PC-9 (cell line): Measurements from ENCODE around the gene HOXA5. TPM values are rescaled to one million over a fixed set of nuclear protein-coding genes. Genes with fewer than 3 reads are reported as not detected.

ENCODE experiments used
- BruUV-seq: library from RNA; stranded (reverse); fragments of 400-500 nt; replicated peaks from 2 replicates; lab custom pipeline; 2021; lab: Mats Ljungman, UMichigan
- CTCF ChIA-PET: fragments of 300-600 bp; sonication (Branson Sonifier 250); formaldehyde crosslinking; loops from one replicate; lab custom pipeline; 2022; ENCODE audit warnings: antibody characterized with exemption; lab: Charles Lee
- POLR2A ChIA-PET: fragments of 300-600 bp; sonication (Branson Sonifier 250); formaldehyde crosslinking; loops from one replicate; lab custom pipeline; 2022; ENCODE audit warnings: antibody characterized with exemption; ENCODE audit not compliant: unreplicated experiment; lab: Charles Lee
- DNase-seq, 2 experiments: peaks; one replicate each; pipeline versions ENCODE4 v3.0.0 to v3.0.0-alpha.2; 2015 to 2022; ENCODE audit warnings: mixed read lengths in 1 of 2
- H2AFZ ChIP-seq: fragments of 200-600 bp; sonication (generic); 2 replicates; pipeline ENCODE4 v1.8.1; 2017; ENCODE audit warnings: antibody characterized with exemption
- H3F3A ChIP-seq: fragments of 200-600 bp; sonication (generic); 2 replicates; pipeline ENCODE4 v1.8.1; 2017; ENCODE audit warnings: antibody characterized with exemption, mild to moderate bottlenecking, low read depth; ENCODE audit not compliant: insufficient read depth
- H3K27ac ChIP-seq: fragments of 200-600 bp; sonication (generic); 2 replicates; pipeline ENCODE4 v1.6.1; 2016; ENCODE audit warnings: mixed run types
- H3K27me3 ChIP-seq: fragments of 200-600 bp; sonication (generic); 2 replicates; pipeline ENCODE4 v1.6.1; 2016; ENCODE audit warnings: low read depth, mixed run types; ENCODE audit not compliant: insufficient read depth
- H3K36me3 ChIP-seq: fragments of 200-600 bp; sonication (generic); 2 replicates; pipeline ENCODE4 v1.6.1; 2016; ENCODE audit warnings: low read depth, mixed run types
- H3K4me1 ChIP-seq: fragments of 200-600 bp; sonication (generic); replicated peaks from 2 replicates; pipeline ENCODE4 v1.6.1; 2016; ENCODE audit warnings: mixed run types; ENCODE audit not compliant: insufficient read depth
- H3K4me2 ChIP-seq: fragments of 200-600 bp; sonication (generic); 2 replicates; pipeline ENCODE4 v1.6.1; 2017; ENCODE audit warnings: mixed run types
- H3K4me3 ChIP-seq: fragments of 200-600 bp; sonication (generic); 2 replicates; pipeline ENCODE4 v1.6.1; 2016; ENCODE audit warnings: mixed run types
- H3K79me2 ChIP-seq: fragments of 200-600 bp; sonication (generic); 2 replicates; pipeline ENCODE4 v1.6.1; 2017; ENCODE audit warnings: low read depth, mixed run types
- H3K9me2 ChIP-seq: fragments of 200-600 bp; sonication (generic); 2 replicates; pipeline ENCODE4 v1.8.1; 2017; ENCODE audit warnings: mild to moderate bottlenecking; ENCODE audit not compliant: insufficient read depth
- H3K9me3 ChIP-seq: fragments of 200-600 bp; sonication (generic); 2 replicates; pipeline ENCODE4 v1.8.1; 2016; ENCODE audit warnings: low read depth; ENCODE audit not compliant: insufficient read depth
- H4K20me1 ChIP-seq: fragments of 200-600 bp; sonication (generic); 2 replicates; pipeline ENCODE4 v1.8.1; 2017; ENCODE audit not compliant: insufficient read depth
- EZH2 ChIP-seq: fragments of 200-600 bp; sonication (generic); IDR thresholded peaks from 2 replicates; pipeline ENCODE4 v1.8.0; 2017; ENCODE audit warnings: antibody characterized with exemption, low read depth
- intact Hi-C: fragments of 100-400 bp; cut with micrococcal nuclease; formaldehyde crosslinking; loops from one replicate; pipeline ENCODE4 v1.10.0; 2022; ENCODE audit not compliant: unreplicated experiment
- total RNA-seq: library from RNA; stranded (reverse); gene quantifications from 2 replicates; pipeline ENCODE4 v1.2.3, GENCODE V29; 2021
- TF ChIP-seq, protein P1 (sequence below): fragments of 200-600 bp; sonication (generic); conservative IDR thresholded peaks from 2 replicates; pipeline ENCODE4 v1.6.1; 2017; ENCODE audit warnings: mixed run types, antibody characterized with exemption, mild to moderate bottlenecking, moderate library complexity

The HOXA5 gene
- total RNA-seq, 1 experiment from 2014 or later = 1.0 TPM

DNA sequence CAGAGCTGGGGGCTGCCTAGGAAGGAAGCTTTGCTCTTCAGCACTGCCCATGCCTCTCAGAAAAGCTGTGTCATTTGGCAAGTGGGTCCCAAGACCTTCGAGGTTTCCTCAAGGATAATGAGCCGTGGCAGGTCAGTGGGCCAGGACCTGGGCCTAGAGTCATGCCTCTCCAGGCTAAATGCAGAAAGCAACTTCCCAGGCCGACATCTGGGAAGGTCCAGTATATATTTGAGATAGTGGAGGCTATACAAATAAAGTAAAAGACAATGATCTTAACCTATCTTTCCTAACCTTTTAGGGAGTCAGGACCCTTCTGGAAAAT lies 33.0 kb upstream of the HOXA5 start:
- no peak for DNase-seq
- Histone ChIP-seq H3K4me1 (no peaks in the 10 kb centered on the region), H3K36me3 (no peaks in the 10 kb centered on the region), H3K27ac (no peak overlapping the region), H3F3A (peaks cover 12% of the 10 kb centered on the region; the same call in 1 of the 2 replicates), H3K79me2 (no peaks in the 10 kb centered on the region), H3K4me3 (no peak overlapping the region), H4K20me1 (no peaks in the 10 kb centered on the region), H3K4me2 (no peak overlapping the region), H3K9me2 (no peaks in the 10 kb centered on the region), H3K9me3 (no peaks in the 10 kb centered on the region), H3K27me3 (no peaks in the 10 kb centered on the region), H2AFZ (no peak overlapping the region)
- no TSS peak for BruUV-seq
- ChIA-PET CTCF (interaction anchor here (0.6 to 1.0 kb wide), 3 partner anchors 20 to 320 kb away, joined by 3 to 8 read pairs (median 3); no protein-coding TSS in a partner anchor), POLR2A (no interaction called here)
- TF ChIP-seq, protein P1, sequence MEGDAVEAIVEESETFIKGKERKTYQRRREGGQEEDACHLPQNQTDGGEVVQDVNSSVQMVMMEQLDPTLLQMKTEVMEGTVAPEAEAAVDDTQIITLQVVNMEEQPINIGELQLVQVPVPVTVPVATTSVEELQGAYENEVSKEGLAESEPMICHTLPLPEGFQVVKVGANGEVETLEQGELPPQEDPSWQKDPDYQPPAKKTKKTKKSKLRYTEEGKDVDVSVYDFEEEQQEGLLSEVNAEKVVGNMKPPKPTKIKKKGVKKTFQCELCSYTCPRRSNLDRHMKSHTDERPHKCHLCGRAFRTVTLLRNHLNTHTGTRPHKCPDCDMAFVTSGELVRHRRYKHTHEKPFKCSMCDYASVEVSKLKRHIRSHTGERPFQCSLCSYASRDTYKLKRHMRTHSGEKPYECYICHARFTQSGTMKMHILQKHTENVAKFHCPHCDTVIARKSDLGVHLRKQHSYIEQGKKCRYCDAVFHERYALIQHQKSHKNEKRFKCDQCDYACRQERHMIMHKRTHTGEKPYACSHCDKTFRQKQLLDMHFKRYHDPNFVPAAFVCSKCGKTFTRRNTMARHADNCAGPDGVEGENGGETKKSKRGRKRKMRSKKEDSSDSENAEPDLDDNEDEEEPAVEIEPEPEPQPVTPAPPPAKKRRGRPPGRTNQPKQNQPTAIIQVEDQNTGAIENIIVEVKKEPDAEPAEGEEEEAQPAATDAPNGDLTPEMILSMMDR = no peak
- no peak for TF ChIP-seq EZH2
- intact Hi-C loops = no loop called here

DNA sequence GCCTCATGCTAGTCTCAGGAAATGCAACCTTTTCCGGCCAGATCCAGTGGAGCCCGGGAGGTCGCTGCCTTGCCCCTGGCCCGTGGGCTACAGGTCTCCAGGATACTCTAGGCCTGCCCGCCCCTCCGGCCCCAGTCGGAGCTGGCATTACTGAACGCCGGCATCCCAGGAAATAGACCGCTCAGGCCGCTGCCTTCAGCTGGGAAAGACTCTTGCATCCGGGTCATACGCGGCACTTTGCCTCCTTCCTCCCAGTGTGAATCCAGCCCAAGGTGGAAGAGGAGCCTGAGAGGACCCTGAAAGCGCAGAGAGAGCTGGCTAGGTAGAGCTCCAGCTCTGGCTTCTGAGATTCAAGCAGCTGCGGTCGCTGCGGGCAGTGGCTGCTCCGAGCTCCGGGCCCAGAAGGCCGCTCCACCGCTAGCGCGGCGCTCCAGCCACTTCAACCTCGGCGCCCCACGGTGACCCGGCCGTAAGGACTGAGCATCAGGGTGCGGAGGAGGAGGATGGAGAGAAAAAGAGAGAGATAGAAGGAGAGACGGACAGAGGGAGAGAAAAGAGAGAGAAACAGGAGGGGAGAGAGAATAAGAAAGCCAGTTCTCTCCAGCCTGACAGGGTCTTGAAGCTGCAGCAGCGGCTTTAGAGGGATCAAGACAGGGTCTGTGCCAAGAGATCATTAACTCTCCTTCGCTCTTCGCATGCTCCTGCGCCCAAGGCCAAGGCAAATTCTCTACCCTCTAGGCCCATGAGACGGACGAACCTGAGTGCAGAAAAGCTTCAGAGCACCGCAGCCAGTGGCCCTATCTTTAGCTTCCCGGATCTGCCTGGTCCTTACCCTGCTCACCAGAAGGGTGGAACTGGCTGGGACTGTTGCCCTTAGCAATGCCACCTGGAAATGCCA lies 32.4 kb upstream of the HOXA5 start:
- no peak for TF ChIP-seq EZH2
- TF ChIP-seq, protein P1 = no peak
- no peak overlapping the region for H2AFZ ChIP-seq
- peaks cover 12% of the 10 kb centered on the region; the same call in 1 of the 2 replicates for H3F3A ChIP-seq
- H3K4me3 ChIP-seq = no peak overlapping the region
- intact Hi-C loops = no loop called here
- ChIA-PET CTCF (interaction anchor here (0.5 to 1.0 kb wide), 4 partner anchors 20 to 494 kb away, joined by 3 to 8 read pairs (median 3); no protein-coding TSS in a partner anchor), POLR2A (no interaction called here)
- no peak for DNase-seq
- H3K9me3 ChIP-seq = no peaks in the 10 kb centered on the region
- H3K36me3 ChIP-seq = no peaks in the 10 kb centered on the region
- H3K27me3 ChIP-seq = no peaks in the 10 kb centered on the region
- no peaks in the 10 kb centered on the region for H3K79me2 ChIP-seq
- no peaks in the 10 kb centered on the region for H3K9me2 ChIP-seq
- H3K27ac ChIP-seq = no peak overlapping the region
- BruUV-seq = no TSS peak
- H3K4me1 ChIP-seq = peaks cover 3% of the 10 kb centered on the region
- no peaks in the 10 kb centered on the region for H4K20me1 ChIP-seq
- H3K4me2 ChIP-seq = no peak overlapping the region

DNA sequence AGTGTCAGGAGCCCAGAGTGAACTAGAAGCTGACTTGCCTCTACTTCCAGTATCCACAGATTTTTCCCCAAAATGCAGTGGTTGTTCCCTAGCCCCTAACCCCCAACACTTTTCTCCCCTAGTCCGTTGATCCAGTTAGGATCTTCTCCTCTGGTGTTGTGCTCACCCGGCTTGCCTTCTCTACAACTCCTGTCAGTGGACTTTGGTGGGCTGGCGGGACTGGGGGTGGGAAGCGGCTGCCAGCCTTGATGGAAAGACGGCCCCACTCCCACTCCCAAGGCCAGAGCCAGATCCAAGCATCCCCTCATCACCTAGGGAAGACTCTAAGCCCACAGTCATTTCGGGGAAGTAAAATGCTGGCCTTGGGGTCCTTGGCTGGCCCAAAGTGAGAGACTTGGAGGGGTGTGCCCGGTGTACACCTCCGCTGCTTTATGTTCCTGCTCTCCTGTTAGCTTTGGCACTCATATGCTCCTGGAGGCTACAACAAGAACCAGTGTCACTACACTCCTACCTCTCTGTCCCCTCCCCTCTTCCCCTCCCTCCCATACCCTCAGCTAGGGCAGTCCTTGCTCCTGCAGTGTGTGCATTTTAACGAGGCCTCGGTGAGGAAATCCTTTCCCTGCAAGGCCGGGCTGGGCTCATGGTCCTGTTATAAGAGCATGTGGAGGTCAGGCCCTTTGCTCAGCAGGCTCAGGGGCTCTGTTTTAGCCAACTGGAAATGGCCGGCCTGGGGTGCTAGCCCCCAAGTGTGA lies 31.6 kb upstream of the HOXA5 start:
- ChIA-PET CTCF (interaction anchor here (0.6 kb wide), 1 partner anchor 55 kb away, joined by 3 read pairs; no protein-coding TSS in a partner anchor), POLR2A (no interaction called here)
- no peak overlapping the region for H3K27ac ChIP-seq
- no peaks in the 10 kb centered on the region for H3K27me3 ChIP-seq
- H4K20me1 ChIP-seq = no peaks in the 10 kb centered on the region
- no peak for DNase-seq
- no peak overlapping the region for H3K4me3 ChIP-seq
- peaks cover 12% of the 10 kb centered on the region for H3K4me1 ChIP-seq
- H3K9me2 ChIP-seq = no peaks in the 10 kb centered on the region
- intact Hi-C loops = no loop called here
- peaks cover 18% of the 10 kb centered on the region; the same call in 1 of the 2 replicates for H3F3A ChIP-seq
- TF ChIP-seq, protein P1 = no peak
- TF ChIP-seq EZH2 = no peak
- no TSS peak for BruUV-seq
- no peaks in the 10 kb centered on the region for H3K9me3 ChIP-seq
- no peak overlapping the region for H3K4me2 ChIP-seq
- no peaks in the 10 kb centered on the region for H3K36me3 ChIP-seq
- no peak overlapping the region for H2AFZ ChIP-seq
- H3K79me2 ChIP-seq = no peaks in the 10 kb centered on the region
